Activated naive CD8-positive, alpha-beta T cell treated with anti-CD3 and anti-CD28 coated beads, Interleukin-2, amount 50 U/mL, for 16 hours (primary cell): Measurements from ENCODE around the gene MVB12B.
"Not testable (repeated sequence)": the region's sequence is repeated elsewhere in the genome, so short reads cannot be mapped to it uniquely, and the experiment has no call there.

Source experiments
- DNase-seq: peaks from one replicate; pipeline ENCODE4 v3.0.0-alpha.2; 2020; ENCODE audit warnings: low read depth, low spot score

Gene MVB12B

GRCh38 chr9:126536841-126537465 lies 210.3 kb downstream of the MVB12B start:
- no peak for DNase-seq

- no peak for DNase-seq
These were observed 211.9 kb downstream of the MVB12B start for GRCh38 chr9:126538550-126538949.

GRCh38 chr9:126540398-126540797 lies 213.8 kb downstream of the MVB12B start:
- not testable (repeated sequence) for DNase-seq

- no peak for DNase-seq
These were observed 216.9 kb downstream of the MVB12B start for GRCh38 chr9:126543490-126543889.

- no peak for DNase-seq
These were observed 218.5 kb downstream of the MVB12B start for GRCh38 chr9:126545106-126545505.

GRCh38 chr9:126546036-126546435 lies 219.4 kb downstream of the MVB12B start:
- DNase-seq: no peak

- no peak for DNase-seq
These were observed 221.7 kb downstream of the MVB12B start for GRCh38 chr9:126548312-126548711.

- no peak for DNase-seq
These were observed 222.8 kb downstream of the MVB12B start for GRCh38 chr9:126549246-126550006.

- no peak for DNase-seq
These were observed 224.3 kb downstream of the MVB12B start for GRCh38 chr9:126550891-126551351.

- DNase-seq: no peak
These were observed 225.2 kb downstream of the MVB12B start for GRCh38 chr9:126551812-126552211.

GRCh38 chr9:126554292-126554691 lies 227.7 kb downstream of the MVB12B start:
- DNase-seq: no peak

GRCh38 chr9:126555421-126555820 lies 228.8 kb downstream of the MVB12B start:
- DNase-seq: not testable (repeated sequence)
